ENCODE data around the gene COX5B.

The COX5B gene

DNA sequence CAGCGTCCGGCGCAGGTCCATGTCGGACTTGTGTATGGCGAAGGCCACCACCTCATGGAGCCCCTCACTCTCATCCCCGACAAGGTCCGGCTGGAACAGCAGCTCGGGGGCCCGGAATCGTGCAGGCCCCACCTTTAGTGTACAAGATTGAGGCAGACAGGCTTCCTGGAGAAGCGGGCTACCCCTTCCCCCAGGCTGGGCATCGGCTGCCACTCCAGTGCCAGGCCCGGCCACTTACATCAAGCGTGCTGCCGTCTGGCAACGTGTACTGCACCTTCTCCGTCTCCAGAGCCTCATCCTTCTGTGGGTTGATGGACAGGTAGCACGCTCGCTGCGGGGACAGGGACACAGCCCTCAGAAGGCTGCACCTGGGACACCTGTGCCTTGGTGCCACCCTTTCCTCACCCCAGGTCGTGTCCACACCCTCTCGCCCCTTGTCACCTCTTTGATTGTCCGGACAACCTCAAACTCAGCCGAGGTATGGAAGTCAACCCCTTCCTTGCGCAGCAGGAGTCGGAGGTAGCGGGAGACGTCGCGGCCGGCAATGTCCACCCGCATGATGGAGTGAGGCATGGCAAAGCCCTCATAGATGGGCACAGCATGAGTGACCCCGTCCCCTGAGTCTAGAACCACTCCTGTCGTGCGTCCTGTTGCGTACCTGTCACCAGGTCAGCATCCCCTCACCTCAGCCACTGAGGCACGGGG is 12.3 kb downstream of the COX5B start:
- DNase-seq (ENCODE audit: low spot score), result no peak
- H3K36me3 ChIP-seq (ENCODE audit: low read depth), result peaks cover 41% of the 10 kb centered on the region

DNA sequence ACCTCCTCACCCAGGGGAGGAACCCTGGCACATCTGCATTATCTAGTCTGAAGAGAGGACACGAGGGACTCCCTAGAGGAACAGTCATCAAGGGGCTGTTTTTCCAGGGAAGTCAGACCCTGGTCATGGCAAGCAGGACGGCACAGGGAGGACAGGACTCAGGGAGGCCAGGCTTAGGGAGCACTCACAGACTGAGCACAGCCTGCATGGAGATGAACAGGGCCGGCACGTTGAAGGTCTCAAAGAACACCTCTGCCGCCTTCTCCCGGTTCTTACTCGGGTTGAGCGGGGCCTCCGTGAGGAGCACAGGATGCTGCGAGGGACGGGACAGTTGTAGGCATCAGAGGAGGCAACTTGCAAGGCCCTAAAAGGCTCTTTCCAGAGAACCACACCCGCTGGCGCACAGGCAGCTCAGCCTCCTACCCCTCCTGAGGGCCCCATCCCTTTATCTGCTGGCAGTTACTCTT is 12.9 kb downstream of the COX5B start:
- TF ChIP-seq, protein P1, sequence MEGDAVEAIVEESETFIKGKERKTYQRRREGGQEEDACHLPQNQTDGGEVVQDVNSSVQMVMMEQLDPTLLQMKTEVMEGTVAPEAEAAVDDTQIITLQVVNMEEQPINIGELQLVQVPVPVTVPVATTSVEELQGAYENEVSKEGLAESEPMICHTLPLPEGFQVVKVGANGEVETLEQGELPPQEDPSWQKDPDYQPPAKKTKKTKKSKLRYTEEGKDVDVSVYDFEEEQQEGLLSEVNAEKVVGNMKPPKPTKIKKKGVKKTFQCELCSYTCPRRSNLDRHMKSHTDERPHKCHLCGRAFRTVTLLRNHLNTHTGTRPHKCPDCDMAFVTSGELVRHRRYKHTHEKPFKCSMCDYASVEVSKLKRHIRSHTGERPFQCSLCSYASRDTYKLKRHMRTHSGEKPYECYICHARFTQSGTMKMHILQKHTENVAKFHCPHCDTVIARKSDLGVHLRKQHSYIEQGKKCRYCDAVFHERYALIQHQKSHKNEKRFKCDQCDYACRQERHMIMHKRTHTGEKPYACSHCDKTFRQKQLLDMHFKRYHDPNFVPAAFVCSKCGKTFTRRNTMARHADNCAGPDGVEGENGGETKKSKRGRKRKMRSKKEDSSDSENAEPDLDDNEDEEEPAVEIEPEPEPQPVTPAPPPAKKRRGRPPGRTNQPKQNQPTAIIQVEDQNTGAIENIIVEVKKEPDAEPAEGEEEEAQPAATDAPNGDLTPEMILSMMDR (IDR thresholded peaks at IDR 0.05; ENCODE audit: poor library complexity, severe bottlenecking), result no peak
- Histone ChIP-seq H3K36me3 (ENCODE audit: low read depth) (peaks cover 41% of the 10 kb centered on the region), H3K27ac (ENCODE audit: poor library complexity, severe bottlenecking) (no peak overlapping the region), H3K9me3 (ENCODE audit: severe bottlenecking) (no peaks in the 10 kb centered on the region), H3K4me1 (ENCODE audit: insufficient read depth, poor library complexity, severe bottlenecking) (no peaks in the 10 kb centered on the region), H3K4me3 (ENCODE audit: severe bottlenecking) (no peak overlapping the region), H3K27me3 (ENCODE audit: insufficient read depth, poor library complexity, severe bottlenecking) (no peaks in the 10 kb centered on the region)
- ATAC-seq (ENCODE audit: low read depth) (no peak), DNase-seq (ENCODE audit: low spot score) (no peak)

More for the DNA sequence above, 12.3 kb downstream of the COX5B start:
- ATAC-seq (ENCODE audit: low read depth), result no peak
- no peak overlapping the region for H3K4me3 ChIP-seq (ENCODE audit: severe bottlenecking)
- H3K27ac ChIP-seq (ENCODE audit: poor library complexity, severe bottlenecking), result no peak overlapping the region
- H3K27me3 ChIP-seq (ENCODE audit: insufficient read depth, poor library complexity, severe bottlenecking), result no peaks in the 10 kb centered on the region
- TF ChIP-seq, protein P1 (IDR thresholded peaks at IDR 0.05; ENCODE audit: poor library complexity, severe bottlenecking), result no peak
- H3K9me3 ChIP-seq (ENCODE audit: severe bottlenecking), result no peaks in the 10 kb centered on the region
- no peaks in the 10 kb centered on the region for H3K4me1 ChIP-seq (ENCODE audit: insufficient read depth, poor library complexity, severe bottlenecking)

DNA sequence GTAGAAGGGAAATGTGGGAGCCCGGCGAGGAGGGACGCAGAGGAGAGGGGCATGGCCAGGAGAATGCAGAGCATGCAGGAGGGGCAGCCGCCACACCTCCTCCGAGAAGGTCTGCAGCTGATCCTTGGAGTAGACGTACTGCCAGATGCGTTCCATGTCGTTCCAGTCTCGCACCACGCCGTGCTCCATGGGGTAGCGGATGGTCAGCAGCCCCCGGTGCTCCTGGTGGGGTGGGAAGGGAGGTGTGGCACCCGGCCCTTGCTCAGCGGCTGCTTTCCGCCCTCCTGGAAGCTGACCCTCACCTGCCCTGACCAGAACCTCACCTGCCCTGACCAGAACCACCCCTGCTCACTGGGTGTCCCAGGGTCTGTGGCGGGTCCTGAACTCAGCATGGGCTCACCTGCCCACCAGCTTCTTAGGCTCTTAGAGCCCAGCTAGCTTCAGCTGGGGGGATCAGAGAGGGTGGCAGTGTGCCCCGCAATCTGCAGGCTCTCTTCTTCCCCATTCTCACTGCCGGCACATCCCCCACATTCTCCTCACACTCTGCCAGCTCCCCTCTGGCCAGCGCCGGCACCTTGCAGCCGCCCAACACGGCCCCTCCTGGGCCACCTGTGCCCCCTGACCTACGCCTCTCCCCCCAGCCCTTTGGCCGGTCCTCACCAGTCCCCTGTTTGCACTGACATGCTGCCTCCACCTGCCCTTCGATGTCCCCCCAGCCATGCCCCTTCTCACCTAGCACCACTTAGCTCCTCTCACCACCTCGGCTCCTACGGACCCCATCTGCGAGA is 13.6 kb downstream of the COX5B start:
- TF ChIP-seq, protein P1 (IDR thresholded peaks at IDR 0.05; ENCODE audit: poor library complexity, severe bottlenecking), result no peak
- ATAC-seq (ENCODE audit: low read depth) (no peak), DNase-seq (ENCODE audit: low spot score) (no peak)
- Histone ChIP-seq H3K36me3 (ENCODE audit: low read depth) (peaks cover 41% of the 10 kb centered on the region), H3K4me3 (ENCODE audit: severe bottlenecking) (no peak overlapping the region), H3K27ac (ENCODE audit: poor library complexity, severe bottlenecking) (no peak overlapping the region), H3K27me3 (ENCODE audit: insufficient read depth, poor library complexity, severe bottlenecking) (no peaks in the 10 kb centered on the region), H3K9me3 (ENCODE audit: severe bottlenecking) (no peaks in the 10 kb centered on the region), H3K4me1 (ENCODE audit: insufficient read depth, poor library complexity, severe bottlenecking) (no peaks in the 10 kb centered on the region)

DNA sequence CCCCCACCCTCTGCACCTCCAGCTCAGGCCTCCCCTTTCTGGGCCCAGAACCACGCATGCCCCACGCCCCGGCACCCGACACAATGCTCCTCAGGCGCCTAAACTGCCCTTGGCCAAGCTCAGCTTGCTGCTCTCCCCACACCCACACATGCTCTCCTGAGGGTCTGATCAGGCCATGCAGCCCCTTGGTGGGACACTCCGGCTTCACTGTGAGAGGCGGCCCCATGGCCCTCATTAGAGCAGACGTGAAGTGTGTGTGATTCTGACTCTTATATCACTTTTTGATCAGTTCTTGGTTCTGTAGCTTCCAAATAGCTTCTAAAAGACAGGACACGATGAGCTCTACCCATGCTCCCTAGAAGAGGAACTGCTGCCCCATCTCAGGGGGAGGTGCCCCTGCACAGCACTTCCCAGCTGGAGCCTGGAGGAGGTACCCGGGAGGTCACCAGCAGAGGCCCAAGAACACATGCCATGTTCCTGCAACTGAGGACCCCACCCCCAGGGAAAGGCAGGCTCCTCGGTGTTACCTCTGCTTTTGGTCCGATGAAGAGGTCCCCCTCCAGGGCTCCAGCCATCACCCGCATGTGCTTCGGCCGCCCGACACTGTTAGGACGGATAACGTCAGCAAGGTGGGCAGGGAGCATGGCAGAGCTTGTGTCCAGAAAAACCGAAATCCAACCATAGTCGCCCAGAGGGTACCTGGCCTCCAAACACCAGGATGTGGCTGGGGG is 14.3 kb downstream of the COX5B start:
- Histone ChIP-seq H3K27me3 (ENCODE audit: insufficient read depth, poor library complexity, severe bottlenecking) (no peaks in the 10 kb centered on the region), H3K4me3 (ENCODE audit: severe bottlenecking) (no peak overlapping the region), H3K27ac (ENCODE audit: poor library complexity, severe bottlenecking) (no peak overlapping the region), H3K36me3 (ENCODE audit: low read depth) (peaks cover 41% of the 10 kb centered on the region), H3K4me1 (ENCODE audit: insufficient read depth, poor library complexity, severe bottlenecking) (no peaks in the 10 kb centered on the region), H3K9me3 (ENCODE audit: severe bottlenecking) (no peaks in the 10 kb centered on the region)
- DNase-seq (ENCODE audit: low spot score) (no peak), ATAC-seq (ENCODE audit: low read depth) (no peak)
- TF ChIP-seq, protein P1 (IDR thresholded peaks at IDR 0.05; ENCODE audit: poor library complexity, severe bottlenecking), result no peak

Data from RWPE2 (cell line).